IPS DF 19.7 (cell line): Measurements from ENCODE around the gene CEP350.
"Not testable (repeated sequence)": the region's sequence is repeated elsewhere in the genome, so short reads cannot be mapped to it uniquely, and the experiment has no call there.

Source experiments
- DNase-seq: peaks from one replicate; pipeline ENCODE4 v3.0.0-alpha.2; 2013; ENCODE audit warnings: low read depth, low spot score

The CEP350 gene

DNA sequence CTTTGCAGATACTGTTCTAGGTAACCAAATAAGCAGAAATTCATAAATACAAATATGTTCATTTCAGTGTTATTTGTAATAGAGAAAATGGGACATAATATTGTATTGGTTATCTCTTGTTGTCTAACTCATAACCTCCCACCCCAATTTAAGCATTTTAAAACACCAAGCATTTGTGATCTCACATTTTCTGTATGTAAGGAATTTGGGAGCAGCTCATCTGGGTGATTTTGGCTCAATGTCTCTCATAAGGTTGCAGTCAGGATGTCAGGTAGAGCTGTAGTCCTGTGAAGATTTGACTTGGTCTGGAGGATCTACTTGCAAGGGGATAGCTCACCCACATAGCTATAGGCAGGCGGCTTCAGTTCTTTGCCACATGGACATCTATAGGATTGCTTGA is 29.5 kb downstream of the CEP350 start:
- no peak for DNase-seq

DNA sequence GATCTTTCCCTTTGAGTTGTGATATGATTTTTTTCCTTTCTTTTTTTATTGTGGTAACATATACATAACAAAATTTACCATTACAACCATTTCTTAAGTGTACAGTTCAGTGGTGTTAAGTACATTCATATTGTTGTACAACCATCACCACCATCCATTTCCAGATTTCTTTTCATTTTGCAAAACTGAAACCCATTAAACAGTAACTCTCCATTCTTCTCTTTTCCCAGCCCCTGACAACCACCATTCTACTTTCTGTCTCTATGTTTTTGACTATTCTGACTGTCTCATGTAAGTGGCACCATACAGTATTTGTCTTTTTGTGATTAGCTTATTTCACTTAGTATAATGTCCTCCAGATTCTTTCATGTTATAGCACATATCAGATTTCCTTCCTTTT is 30.3 kb downstream of the CEP350 start:
- DNase-seq = no peak

DNA sequence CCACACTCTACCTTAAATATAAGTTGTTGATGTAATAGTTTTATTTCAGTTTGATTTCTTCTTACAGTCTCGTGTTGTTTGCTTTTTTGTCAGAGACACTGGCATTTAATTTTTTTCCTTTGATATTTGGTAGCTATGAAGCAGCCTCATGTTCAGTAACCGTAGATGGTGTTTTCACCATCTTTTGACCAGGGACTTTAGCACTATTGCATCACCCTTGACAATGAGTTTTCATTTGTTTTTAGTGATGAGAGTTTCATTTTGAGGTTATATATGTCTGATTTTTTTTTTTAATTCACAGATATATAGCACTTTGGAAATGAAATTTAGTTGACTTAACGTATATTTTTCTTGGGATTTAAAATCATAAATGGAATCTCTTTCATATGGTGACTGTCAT is 36.2 kb downstream of the CEP350 start:
- no peak for DNase-seq

DNA sequence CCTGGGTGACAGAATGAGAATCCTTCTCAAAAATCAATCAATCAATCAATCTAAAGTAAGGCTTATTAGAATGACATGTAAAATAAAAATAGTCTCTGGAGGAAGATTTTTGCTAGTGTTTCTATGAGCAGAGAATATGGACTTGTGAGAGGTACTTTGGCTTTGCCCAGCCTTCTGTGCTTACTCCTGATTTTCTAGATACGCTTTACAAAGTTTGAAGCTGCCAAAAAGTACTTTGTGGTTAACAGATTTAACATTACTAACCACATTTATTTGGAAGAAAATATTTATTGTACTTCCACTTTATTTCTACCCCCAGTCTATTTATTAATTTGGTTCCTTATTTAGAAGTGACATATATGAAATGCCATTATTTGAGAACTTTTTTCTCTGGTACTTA is 41.0 kb downstream of the CEP350 start:
- DNase-seq = no peak

DNA sequence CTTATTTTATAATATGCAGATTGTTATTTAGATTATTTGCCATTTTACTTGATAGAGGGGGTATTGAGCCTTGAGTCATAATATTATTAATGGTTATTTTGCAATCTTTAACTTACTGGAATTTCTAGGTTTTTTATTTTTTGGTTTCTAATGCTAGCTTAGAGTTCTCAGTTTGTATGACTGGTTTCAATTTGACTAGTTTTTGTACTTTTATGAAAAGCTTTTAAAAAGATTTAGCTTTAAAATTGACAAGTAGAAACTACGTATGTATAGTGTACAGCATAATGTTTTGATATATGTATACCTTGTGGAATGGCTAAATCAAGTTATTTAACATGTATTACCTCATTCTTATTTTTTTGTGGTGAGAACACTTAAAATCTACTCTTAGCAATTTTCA is 41.5 kb downstream of the CEP350 start:
- no peak for DNase-seq

DNA sequence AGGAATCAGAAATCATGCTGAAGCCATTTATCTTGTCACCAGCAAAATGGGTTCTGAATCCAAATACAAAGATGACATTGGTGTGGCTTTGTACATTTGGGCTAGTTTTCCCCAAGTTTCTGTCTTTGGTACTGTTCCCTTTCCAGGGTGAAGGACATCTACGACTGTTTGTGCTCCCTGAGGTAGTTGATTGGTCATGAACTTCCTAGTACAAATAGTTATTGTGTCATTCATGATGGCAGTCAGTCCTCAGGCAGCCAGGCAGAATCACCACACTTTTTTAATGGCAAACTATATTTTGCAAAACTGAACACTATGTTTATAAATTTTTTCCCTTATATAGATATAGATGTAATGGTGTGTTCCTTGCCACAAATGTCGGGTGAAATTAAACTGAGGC is 46.0 kb downstream of the CEP350 start:
- no peak for DNase-seq

DNA sequence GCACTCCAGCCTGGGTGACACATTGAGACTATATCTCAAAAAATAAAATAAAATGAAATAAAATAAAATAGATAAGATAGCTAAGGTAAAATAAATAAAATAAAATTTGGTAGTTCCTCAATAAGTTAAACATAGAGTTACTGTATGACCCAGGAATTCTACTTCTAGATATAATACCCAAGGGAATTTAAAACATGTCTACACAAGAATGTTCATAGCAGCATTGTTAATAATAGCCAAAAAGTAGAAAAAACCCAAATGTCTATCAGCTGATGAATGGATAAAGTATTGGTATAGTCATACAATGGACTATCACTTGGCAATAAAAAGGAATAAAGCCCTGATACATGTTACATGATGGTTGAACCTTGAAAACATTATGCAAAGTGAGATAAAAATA is 47.8 kb downstream of the CEP350 start:
- DNase-seq = no peak

DNA sequence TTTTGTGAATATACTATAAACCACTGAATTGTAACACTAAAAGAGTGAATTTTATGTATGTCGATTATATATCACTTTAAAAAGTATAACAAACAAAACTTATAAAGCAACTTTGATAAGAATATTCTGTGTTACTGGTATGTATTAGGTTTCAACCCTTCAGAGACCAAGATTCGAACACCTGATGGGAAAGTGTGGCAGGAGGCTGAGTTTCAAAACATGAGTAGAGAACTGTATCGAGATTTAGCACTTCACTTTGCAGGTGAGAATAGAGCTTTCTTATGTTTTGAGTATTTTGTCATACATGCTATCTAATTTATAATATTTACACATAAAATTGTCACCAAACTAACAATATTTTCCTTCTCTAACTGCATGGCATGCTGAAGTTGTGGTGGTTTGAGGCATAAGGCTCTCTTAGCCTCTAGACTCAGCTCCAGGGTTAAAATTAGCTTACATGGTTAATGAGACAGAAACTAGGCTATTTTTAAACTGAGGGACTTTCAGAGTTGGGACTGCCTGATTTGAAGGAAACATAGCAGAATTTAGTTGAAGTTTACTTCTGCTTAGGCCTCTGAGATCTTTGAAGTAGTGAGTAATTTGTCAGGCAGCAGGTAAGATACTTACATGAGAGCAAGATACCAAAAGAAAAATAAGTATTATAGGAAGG is 48.6 kb downstream of the CEP350 start:
- no peak for DNase-seq

DNA sequence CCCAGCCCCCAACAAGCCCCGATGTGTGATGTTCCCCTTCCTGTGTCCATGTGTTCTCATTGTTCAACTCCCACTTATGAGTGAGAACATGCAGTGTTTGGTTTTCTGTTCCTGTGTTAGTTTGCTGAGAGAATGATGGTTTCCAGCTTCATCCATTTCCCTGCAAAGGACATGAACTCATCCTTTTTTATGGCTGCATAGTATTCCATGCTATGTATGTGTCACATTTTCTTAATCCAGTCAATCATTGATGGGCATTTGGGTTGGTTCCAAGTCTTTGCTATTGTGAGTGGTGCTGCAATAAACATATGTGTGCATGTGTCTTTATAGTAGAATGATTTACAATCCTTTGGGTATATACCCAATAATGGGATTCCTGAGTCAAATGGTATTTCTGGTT is 52.2 kb downstream of the CEP350 start:
- DNase-seq = not testable (repeated sequence)

DNA sequence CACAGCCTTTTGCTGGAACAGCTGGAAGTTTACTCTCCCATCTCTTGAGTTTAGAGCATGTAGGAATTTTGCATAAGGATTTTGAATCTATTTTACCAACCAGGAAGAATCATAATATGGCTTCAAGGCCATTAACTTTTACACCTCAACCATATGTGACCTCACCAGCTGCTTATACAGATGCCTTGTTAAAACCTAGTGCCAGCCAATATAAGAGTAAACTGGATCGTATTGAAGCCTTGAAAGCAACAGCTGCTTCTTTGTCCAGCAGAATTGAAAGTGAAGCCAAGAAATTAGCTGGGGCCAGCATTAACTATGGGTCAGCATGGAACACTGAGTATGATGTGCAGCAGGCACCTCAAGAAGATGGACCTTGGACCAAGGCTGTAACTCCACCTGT is 65.4 kb downstream of the CEP350 start:
- no peak for DNase-seq

DNA sequence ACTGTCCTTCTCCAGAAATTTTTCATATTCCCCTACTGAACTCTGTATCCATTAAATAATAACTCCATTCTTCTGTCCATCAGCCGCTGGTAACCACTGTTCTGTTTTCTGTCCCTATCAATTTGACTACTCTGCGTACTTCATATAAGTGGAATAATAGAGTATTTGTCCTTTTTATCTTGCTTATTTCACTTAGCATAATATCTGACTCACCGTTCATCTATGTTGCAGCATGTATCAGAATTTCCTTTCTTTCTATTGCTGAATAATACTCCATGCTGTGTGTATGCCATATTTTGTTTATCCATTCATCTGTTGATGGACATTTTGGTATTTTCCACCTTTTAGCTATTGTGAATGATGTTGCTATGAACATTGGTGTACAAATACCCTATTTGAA is 71.9 kb downstream of the CEP350 start:
- no peak for DNase-seq

DNA sequence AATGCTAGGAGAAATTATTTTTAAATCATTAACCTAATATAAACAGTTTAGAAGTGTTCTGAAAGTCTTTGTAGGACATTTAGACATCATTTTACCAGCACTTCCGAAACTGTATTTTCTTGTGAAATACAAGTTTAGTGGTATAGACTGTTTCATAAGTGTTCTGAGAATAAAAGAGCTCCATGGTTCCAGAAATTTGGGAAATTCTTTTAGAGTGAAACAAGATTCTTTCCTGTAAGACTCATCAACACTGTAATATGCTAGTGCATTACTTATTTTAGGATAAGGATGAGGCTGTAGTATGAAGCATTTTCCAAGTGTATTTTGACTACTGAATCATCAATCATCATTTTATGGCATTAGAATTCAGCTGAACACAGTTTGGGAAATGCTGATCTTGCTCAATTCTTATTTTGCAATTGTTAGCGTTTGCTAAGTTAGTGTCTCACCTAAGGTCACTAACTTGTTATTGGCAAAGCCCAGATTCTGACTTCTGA is 73.4 kb downstream of the CEP350 start:
- DNase-seq = no peak

DNA sequence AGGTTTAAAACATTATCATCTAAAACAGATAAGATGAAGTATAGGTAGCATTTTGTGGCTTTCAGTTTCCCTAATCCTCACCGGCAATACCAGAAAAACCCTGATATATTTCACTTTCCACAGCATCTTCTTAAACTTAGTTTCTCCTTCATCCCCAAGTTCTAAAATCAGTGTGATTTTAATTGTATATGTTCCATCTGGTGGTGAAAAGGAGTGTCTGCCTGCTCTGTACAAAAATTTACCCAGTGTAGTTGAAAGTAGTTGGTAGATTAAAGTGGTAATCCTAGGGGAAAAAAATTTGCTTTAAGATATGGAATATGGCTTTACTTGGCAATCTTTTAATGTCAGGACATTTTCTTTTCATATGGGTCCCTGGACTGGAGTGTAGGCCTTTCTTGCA is 74.3 kb downstream of the CEP350 start:
- no peak for DNase-seq

DNA sequence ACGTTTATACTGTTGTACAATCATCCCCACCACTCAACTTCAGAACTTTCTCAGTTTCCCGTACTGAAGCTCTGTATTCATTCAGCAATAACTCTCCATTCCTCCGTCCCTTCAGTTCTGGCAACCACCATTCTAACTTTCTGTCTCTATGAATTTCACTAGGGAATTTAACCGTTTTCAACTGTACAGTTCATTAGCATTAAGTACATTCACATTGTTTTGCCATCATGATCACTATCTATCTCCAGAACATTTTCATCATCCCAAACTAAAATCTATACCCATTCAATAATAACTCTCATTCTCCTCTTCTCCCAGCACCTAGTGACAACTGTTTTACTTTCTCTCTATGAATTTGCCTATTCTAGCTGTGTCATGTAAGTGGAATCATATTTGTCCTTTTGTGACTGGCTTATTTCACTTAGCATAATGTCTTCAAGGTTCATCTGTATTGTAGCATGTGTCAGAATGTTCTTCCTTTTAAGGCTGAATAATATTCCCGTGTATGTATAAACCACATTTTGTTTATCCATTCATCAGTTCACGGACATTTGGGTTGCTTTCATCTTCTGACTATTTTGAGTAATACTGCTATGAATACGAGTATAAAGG is 75.0 kb downstream of the CEP350 start:
- no peak for DNase-seq

DNA sequence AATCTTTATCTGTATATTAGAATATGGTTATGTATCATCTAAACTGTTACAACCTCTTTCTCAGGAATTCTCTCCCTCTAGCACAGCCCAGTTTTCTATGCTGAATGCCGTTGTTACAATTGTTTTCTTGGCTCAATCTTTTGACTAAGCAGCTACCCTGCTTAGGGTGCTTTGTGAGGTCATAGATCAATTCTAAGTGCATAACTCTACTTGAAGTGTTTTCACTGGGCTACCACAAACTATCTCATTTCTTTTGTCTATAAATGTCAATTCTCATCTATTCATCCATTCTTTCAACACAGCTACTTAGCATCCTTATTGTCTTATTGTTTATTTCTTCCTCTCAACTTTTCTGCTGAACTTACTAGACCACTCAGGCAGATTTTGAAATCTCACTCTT is 77.1 kb downstream of the CEP350 start:
- DNase-seq = no peak

DNA sequence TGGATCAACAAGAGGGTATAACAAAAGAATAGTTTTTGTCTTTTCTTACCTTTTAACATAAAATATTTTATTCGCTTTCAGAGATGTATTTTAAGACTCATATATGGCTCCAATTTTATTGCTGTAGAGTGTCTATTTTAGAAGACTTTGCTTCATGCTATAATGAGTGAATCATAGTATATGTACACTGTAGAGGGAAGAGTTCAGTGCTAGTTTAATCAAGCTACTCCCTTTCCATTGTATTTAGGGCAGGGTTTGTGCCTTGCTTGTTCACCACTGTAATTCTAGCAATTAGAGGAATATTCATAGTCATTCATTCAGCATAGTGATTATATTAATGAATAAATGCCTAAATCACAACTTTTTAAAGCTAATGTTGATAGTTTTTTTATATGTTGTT is 78.8 kb downstream of the CEP350 start:
- DNase-seq = no peak

DNA sequence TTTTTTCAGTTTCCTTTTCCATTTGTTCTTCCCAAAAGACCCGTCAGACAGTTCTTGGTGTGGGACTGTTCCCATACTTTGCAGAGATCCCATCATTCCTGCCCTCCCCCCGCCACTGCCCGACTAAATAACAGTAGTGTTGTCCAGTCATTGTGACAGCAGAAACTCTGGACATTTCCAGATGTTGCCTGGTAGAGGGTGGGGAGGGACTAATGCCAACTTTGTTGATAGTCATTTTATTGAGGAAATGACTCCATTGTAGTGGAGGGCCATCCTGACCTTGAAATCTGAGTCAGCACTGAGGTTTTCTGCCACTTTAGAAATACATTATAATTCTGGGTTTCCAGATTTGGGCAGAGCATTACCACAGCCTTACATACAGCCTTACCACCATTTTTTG is 85.4 kb downstream of the CEP350 start:
- no peak for DNase-seq

DNA sequence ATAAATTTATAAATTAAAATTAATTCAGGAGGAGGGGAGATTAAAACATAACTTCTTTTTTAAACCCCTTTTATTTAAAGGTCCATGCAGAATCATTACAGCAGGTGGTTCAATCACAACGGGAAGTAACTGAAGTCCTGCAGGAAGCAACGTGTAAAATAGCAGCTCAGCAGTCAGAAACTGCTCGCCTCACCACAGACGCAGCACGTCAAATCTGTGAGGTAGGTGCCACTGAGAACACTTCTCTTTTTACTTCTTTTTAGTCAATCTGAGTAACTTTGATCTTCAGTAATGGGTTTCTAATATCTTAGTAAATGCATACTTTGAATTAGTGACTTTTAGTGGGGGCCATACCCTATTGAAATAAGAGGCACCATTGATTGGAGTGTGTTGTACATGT is 87.0 kb downstream of the CEP350 start:
- DNase-seq = no peak

DNA sequence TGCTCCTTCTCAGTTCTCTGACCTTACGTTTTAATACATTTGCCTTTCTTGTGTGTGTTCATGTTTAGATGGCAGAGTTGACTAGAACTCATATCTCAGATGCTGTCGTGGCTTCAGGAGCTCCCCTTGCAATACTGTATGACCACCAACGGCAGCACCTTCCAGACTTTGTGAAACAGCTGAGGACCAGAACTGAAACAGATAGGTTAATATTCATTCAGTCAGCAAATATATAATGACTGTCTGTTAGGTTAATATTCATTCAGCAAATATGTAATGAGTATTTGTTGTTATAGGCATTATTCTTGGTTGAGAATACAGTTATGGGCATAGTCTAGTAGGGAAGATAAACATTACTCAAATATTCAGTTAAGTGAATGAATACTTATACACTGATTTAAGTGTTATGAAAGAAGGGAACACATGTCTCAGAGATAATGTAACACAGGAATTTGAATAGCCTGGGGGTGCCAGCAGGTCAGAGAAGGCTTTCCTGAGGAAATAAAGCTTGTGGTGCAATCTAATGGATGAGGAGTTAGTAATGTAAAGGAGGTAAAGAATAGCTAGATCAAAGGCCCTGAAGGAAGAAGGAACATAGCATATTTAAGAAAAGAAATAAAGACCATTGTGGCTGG is 88.5 kb downstream of the CEP350 start:
- no peak for DNase-seq

DNA sequence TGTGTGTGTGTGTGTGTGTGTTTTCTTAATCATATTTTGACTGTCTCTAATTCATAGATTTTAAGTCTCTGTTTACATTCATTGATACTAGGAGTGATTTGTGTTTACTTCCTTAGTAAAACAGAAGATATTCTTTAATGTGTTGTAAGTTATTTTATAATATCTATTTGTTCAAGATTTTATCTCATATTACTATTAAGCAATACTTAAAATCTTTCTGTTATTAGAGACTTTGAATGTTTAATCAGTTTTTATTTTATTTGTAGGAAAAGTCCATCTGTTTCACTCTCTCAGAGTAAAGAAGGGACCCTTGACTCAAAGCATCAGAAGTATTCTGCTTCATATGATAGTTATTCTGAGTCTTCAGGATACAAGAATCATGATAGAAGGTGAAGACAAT is 89.2 kb downstream of the CEP350 start:
- no peak for DNase-seq

DNA sequence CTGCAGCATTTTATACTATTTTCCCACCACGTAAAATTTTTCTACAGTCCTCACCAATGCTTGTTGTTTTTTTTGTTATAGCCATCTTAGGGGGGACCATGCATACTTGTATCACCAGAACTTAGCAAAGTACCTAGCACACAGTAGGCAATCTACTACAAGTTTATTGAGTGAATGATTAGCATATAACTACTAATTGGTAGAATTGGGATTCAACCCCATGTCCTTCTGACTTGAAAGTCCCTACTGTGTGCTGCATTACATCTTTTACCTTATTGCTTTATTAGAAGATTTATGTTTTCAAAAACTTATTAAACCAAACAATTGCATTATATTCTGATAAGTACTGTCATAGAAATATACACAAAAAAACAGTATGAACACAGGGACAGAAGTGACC is 92.1 kb downstream of the CEP350 start:
- DNase-seq = no peak

DNA sequence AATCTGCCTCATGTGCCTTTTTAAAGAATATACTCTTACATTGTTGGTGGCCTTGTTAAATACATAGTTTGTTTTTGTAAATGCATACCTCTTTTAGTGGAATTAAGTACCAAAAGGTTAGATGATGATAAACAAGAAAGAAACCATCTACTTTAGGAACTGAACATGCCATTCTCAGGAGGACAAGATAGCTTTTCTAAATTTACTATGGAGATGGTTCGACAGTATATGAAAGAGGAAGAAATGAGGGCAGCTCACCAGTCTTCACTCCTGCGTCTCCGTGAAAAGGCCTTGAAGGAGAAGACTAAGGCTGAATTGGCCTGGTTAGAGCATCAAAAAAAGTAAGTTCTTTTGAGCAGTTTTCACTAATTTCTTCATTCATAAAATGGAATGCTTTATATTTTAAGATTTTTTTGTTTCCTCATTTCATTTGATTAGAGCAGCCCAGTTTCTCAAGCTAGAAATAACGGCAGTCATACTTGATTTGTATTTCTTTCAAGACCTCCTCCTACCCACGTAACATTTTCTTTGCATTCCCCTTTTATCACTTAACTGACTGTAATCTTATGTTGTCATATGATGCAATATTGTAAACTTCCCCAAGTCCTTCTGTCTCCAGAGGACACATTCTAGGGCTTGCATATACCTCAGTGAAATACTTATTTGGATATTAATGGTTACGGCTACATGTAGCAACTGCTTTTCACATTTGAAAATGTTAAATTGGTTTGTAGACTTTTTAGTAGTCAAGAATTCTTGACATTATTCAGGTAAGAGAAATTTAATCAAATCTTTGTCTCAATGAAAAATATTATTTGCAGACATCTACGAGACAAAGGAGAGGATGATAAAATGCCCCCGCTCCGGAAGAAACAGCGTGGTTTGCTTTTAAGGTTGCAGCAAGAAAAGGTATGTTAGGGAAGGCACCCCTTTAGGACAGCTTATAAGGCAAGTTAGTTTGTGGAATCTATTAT is 99.3 kb downstream of the CEP350 start:
- DNase-seq = no peak
